ENCODE measurements around the gene TEK.

The TEK gene

GRCh38 chr9:27278374-27278773 is 169.3 kb downstream of the TEK start:
- TF ChIP-seq CTCF (IDR thresholded peaks at IDR 0.05) = no peak
- H3K79me2 ChIP-seq = no peaks in the 10 kb centered on the region
- no peaks in the 10 kb centered on the region for H3K27me3 ChIP-seq (ENCODE audit: control insufficient read depth, insufficient read depth, low read length)
- no peak overlapping the region for H2AFZ ChIP-seq
- no peak overlapping the region for H3K27ac ChIP-seq
- no peaks in the 10 kb centered on the region for H3K36me3 ChIP-seq (ENCODE audit: control insufficient read depth, insufficient read depth, low read length)
- no peak overlapping the region for H3K4me2 ChIP-seq (ENCODE audit: low read length)
- H3K4me3 ChIP-seq (ENCODE audit: low read depth, low read length) = no peak overlapping the region
- H3K4me1 ChIP-seq = no peaks in the 10 kb centered on the region
- H3K9me3 ChIP-seq (ENCODE audit: control insufficient read depth, low read length) = no peaks in the 10 kb centered on the region
- no peak overlapping the region for H3K9ac ChIP-seq

GRCh38 chr9:27279611-27280010 is 170.6 kb downstream of the TEK start:
- H3K27ac ChIP-seq = no peak overlapping the region
- no peaks in the 10 kb centered on the region for H3K9me3 ChIP-seq (ENCODE audit: control insufficient read depth, low read length)
- H3K27me3 ChIP-seq (ENCODE audit: control insufficient read depth, insufficient read depth, low read length) = no peaks in the 10 kb centered on the region
- no peaks in the 10 kb centered on the region for H3K4me1 ChIP-seq
- H3K79me2 ChIP-seq = no peaks in the 10 kb centered on the region
- no peak overlapping the region for H3K9ac ChIP-seq
- H3K36me3 ChIP-seq (ENCODE audit: control insufficient read depth, insufficient read depth, low read length) = no peaks in the 10 kb centered on the region
- no peak overlapping the region for H3K4me3 ChIP-seq (ENCODE audit: low read depth, low read length)
- H2AFZ ChIP-seq = no peak overlapping the region
- no peak for TF ChIP-seq CTCF (IDR thresholded peaks at IDR 0.05)
- H3K4me2 ChIP-seq (ENCODE audit: low read length) = no peak overlapping the region
